GM13976 (cell line): ENCODE data around the gene PLXNC1.

Experiments used
- DNase-seq: peaks from one replicate; pipeline ENCODE4 v3.0.0; 2012; ENCODE audit warnings: low spot score
- in situ Hi-C: fragments of 300-500 bp; cut with MboI; formaldehyde crosslinking; loops from one replicate; pipeline ENCODE4 v1.12.0; 2022; ENCODE audit warnings: low sequenced_read_pairs, mixed read lengths, inconsistent platforms; ENCODE audit not compliant: unreplicated experiment
- TF ChIP-seq, protein P1 (sequence below): IDR thresholded peaks from 2 replicates; pipeline ENCODE4 v1.5.1; 2012; ENCODE audit warnings: borderline replicate concordance, mild to moderate bottlenecking; ENCODE audit not compliant: insufficient read depth; ENCODE audit errors: extremely low read depth, missing control alignments, control extremely low read depth

The PLXNC1 gene

DNA sequence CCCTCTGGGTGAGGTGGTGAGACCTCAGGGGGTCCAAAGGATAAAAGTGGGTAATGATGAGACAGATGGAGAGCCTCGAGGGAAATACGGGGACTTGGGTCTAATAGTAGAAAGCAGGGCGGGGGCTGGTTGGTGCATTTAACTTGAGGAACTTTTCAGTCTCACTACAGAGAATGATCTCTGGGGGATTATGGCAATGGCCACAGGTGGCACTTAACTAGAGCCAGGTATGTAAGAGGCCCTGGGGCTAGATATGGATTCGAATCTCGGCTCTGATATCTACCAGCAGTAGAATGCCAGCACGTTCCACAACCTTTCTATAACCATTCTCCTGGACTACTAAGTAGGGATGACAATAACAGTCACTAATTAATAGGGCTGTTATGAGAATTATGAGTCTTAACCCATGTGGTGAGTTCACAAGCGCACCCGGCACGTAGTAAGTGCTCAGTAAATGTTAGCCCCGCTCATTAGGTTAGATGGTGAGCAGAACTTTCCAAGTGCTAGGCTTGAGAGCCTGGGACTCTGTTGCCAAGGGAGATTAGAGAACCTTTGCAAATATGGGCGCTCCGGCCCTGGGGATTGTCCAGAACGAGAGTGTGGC, 888 bp upstream of the PLXNC1 start:
- DNase-seq: no peak
- in situ Hi-C loops: loop anchor here (10.0 to 25.0 kb wide), 2 partner anchors 287 to 740 kb away; no protein-coding TSS in a partner anchor
- TF ChIP-seq, protein P1, sequence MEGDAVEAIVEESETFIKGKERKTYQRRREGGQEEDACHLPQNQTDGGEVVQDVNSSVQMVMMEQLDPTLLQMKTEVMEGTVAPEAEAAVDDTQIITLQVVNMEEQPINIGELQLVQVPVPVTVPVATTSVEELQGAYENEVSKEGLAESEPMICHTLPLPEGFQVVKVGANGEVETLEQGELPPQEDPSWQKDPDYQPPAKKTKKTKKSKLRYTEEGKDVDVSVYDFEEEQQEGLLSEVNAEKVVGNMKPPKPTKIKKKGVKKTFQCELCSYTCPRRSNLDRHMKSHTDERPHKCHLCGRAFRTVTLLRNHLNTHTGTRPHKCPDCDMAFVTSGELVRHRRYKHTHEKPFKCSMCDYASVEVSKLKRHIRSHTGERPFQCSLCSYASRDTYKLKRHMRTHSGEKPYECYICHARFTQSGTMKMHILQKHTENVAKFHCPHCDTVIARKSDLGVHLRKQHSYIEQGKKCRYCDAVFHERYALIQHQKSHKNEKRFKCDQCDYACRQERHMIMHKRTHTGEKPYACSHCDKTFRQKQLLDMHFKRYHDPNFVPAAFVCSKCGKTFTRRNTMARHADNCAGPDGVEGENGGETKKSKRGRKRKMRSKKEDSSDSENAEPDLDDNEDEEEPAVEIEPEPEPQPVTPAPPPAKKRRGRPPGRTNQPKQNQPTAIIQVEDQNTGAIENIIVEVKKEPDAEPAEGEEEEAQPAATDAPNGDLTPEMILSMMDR: no peak

DNA sequence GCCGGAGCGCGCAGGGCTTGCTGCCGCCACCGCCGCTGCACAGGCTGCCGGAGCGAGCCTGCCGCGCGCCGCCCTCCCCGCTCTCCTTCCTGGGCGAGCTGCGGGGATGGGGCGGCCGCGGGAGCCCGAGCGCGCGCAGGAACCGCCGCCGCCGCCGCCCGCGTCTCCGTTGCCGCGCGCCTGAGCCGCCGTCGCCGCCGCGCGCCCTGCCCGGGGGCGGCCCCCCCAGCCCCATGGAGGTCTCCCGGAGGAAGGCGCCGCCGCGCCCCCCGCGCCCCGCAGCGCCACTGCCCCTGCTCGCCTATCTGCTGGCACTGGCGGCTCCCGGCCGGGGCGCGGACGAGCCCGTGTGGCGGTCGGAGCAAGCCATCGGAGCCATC, 352 bp downstream of the PLXNC1 start:
- in situ Hi-C loops: loop anchor here (10.0 to 25.0 kb wide), 2 partner anchors 286 to 739 kb away; no protein-coding TSS in a partner anchor
- no peak for DNase-seq
- TF ChIP-seq, protein P1: no peak

DNA sequence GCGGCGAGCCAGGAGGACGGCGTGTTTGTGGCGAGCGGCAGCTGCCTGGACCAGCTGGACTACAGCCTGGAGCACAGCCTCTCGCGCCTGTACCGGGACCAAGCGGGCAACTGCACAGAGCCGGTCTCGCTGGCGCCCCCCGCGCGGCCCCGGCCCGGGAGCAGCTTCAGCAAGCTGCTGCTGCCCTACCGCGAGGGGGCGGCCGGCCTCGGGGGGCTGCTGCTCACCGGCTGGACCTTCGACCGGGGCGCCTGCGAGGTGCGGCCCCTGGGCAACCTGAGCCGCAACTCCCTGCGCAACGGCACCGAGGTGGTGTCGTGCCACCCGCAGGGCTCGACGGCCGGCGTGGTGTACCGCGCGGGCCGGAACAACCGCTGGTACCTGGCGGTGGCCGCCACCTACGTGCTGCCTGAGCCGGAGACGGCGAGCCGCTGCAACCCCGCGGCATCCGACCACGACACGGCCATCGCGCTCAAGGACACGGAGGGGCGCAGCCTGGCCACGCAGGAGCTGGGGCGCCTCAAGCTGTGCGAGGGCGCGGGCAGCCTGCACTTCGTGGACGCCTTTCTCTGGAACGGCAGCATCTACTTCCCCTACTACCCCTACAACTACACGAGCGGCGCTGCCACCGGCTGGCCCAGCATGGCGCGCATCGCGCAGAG, 873 bp downstream of the PLXNC1 start:
- TF ChIP-seq, protein P1: peak; percentile 83
- DNase-seq: peak; percentile 84
- in situ Hi-C loops: loop anchor here (10.0 to 25.0 kb wide), 2 partner anchors 286 to 738 kb away; no protein-coding TSS in a partner anchor

DNA sequence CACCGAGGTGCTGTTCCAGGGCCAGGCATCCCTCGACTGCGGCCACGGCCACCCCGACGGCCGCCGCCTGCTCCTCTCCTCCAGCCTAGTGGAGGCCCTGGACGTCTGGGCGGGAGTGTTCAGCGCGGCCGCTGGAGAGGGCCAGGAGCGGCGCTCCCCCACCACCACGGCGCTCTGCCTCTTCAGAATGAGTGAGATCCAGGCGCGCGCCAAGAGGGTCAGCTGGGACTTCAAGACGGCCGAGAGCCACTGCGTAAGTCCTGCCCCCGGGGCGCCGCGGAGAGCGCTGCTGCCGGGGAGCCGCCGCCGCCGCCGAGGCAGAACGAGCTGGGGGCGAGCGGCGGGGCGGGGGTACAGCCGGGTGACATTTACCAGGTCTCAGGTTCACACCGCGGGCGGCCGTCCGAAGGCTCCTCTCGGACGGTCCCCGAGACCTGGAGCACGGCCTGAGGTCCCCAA, 1.4 kb downstream of the PLXNC1 start:
- DNase-seq: peak; percentile 63
- TF ChIP-seq, protein P1: no peak
- in situ Hi-C loops: loop anchor here (10.0 to 25.0 kb wide), 2 partner anchors 285 to 737 kb away; no protein-coding TSS in a partner anchor

DNA sequence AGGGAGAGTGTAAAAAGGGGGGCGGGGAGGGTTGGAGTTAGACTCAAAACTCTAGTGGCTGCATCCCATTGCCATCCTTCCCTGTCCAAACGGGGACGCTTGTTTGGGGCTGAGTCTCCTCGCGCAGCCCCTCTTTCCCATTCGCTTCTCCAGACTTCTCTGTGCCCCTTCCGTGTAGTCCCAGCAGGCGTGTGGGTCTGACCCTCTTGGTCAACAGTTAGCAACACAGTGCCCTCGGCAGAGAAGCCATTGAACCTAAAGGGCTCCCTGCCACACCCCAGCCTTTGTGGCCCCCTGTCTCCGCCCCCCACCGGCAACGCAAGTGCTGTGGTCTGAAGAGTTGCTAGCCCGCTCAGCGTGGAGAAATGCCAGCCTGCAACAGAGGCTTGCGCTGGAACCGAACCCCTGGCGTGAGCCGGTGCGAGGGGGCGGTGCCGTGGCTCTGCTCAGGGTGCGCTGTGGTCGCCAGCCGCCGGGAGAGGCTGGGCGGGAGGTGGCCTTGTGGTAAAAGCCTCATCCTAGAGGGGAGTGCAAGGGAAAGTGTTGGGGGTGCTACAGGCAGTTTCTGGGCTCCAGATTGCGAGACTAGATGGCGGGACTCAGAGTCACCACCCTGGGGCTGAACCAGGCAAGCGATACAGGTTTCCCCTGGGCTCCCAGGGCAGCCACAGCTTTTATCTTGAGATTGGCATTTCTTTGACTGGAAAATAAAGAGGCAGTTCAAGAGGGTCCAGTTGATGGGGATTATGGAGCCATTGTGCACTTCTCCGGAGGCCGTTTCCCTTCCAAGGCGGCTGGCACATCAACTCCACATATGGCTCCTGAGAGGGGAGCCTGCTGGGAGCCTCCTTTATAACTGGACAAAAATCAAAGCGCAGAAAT, 2.1 kb downstream of the PLXNC1 start:
- TF ChIP-seq, protein P1: no peak
- in situ Hi-C loops: no loop called here
- DNase-seq: peak; percentile 50

DNA sequence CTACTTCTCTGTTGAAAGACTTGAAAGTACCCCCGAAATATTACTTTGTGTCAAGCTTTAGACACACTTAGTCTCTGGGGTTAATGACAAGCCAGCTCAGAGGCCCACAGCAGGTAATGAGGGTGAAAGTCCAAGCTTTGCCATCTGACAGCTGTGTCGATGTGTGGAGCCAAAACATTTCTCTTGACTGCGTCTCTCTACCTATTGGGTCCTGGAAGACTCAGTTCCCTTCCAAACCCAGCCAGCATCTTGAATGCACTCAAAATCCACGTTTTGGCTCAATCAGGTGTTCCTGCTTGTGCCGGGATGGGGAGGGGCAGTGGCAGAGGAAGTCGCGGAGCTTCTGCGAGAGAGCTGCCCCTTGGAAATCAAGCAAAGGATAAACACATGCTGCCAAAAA, 3.2 kb downstream of the PLXNC1 start:
- in situ Hi-C loops: no loop called here
- DNase-seq: no peak
- TF ChIP-seq, protein P1: no peak
